ENCODE data around the gene CMIP. TPM values are rescaled to one million over a fixed set of nuclear protein-coding genes. Genes with fewer than 3 reads are reported as not detected.

The CMIP gene
- polyA plus RNA-seq, 3 donors: 0.85 to 61.9 (median 0.93) TPM

GRCh38 chr16:81526199-81526598 is 81.6 kb downstream of the CMIP start:
- peaks cover 43% of the 10 kb centered on the region for H3K4me1 Mint-ChIP-seq
- H3K9me3 Mint-ChIP-seq: no peaks in the 10 kb centered on the region
- H3K36me3 ChIP-seq (replicated peaks in 1 of 2; ENCODE audit: control insufficient read depth in 1 of 2, insufficient read depth in 2 of 2, low read length in 2 of 2): peaks cover 10 to 49% of the 10 kb centered on the region in 2 donors
- H3K9me3 ChIP-seq (replicated peaks in 1 of 2; ENCODE audit: control insufficient read depth in 1 of 2, insufficient read depth in 1 of 2, low read length in 2 of 2): no peaks in the 10 kb centered on the region
- no peak for TF ChIP-seq CTCF (IDR thresholded peaks at IDR 0.05)
- intact Hi-C loops (cut with micrococcal nuclease): no loop called here
- H4K20me1 ChIP-seq (ENCODE audit: insufficient read depth, low read length): peaks cover 100% of the 10 kb centered on the region
- H3K4me3 Mint-ChIP-seq: no peak overlapping the region
- H3K4me3 ChIP-seq (replicated peaks in 1 of 3; ENCODE audit: low read depth in 2 of 3, low read length in 3 of 3): no peak overlapping the region
- H2AFZ ChIP-seq (ENCODE audit: insufficient read depth, low read depth, low read length, poor library complexity, severe bottlenecking): no peak overlapping the region
- peaks cover 99% of the 10 kb centered on the region for H3K79me2 ChIP-seq (ENCODE audit: insufficient read depth, low read length)
- no peaks in the 10 kb centered on the region for H3K27me3 ChIP-seq (ENCODE audit: control insufficient read depth in 2 of 2, insufficient read depth in 2 of 2, low read length in 2 of 2)
- peak overlapping the region in 1 of 2 donors; percentile 24 for H3K27ac ChIP-seq (ENCODE audit: low read depth in 1 of 2, low read length in 2 of 2)
- peaks cover 7 to 14% of the 10 kb centered on the region in 2 donors for H3K4me1 ChIP-seq (ENCODE audit: control insufficient read depth in 1 of 2, insufficient read depth in 2 of 2, low read length in 2 of 2)
- H3K4me2 ChIP-seq (replicated peaks; ENCODE audit: extremely low read depth, low read length, poor library complexity, severe bottlenecking): no peak overlapping the region
- H3K9ac ChIP-seq (ENCODE audit: insufficient read depth, low read length, poor library complexity, severe bottlenecking): peak overlapping the region; percentile 17
- no peak for DNase-seq
- no peak overlapping the region for H3K27ac Mint-ChIP-seq
- WGBS (ENCODE audit: insufficient coverage): 80% methylated on average over 1 of the region's 4 CpGs
- peaks cover 0 to 3% (median 0%) of the 10 kb centered on the region in 3 donors for H3K27me3 Mint-ChIP-seq (ENCODE audit: low read depth in 3 of 3)
- H3K36me3 Mint-ChIP-seq: peaks cover 27 to 61% of the 10 kb centered on the region in 2 donors

- H3K4me1 ChIP-seq (ENCODE audit: control insufficient read depth in 1 of 2, insufficient read depth in 2 of 2, low read length in 2 of 2): peaks cover 7 to 14% of the 10 kb centered on the region in 2 donors
- H3K27ac Mint-ChIP-seq: peak overlapping the region in 6 of 7 donors; percentile 9 to 86 (median 66)
- DNase-seq: no peak
- WGBS (ENCODE audit: insufficient coverage): 30% methylated on average over 6 of the region's 9 CpGs
- no peaks in the 10 kb centered on the region for H3K9me3 Mint-ChIP-seq
- H4K20me1 ChIP-seq (ENCODE audit: insufficient read depth, low read length): peaks cover 100% of the 10 kb centered on the region
- no peak overlapping the region for H3K4me3 ChIP-seq (replicated peaks in 1 of 3; ENCODE audit: low read depth in 2 of 3, low read length in 3 of 3)
- intact Hi-C loops (cut with micrococcal nuclease): no loop called here
- no peak overlapping the region for H3K4me2 ChIP-seq (replicated peaks; ENCODE audit: extremely low read depth, low read length, poor library complexity, severe bottlenecking)
- H2AFZ ChIP-seq (ENCODE audit: insufficient read depth, low read depth, low read length, poor library complexity, severe bottlenecking): no peak overlapping the region
- H3K9me3 ChIP-seq (replicated peaks in 1 of 2; ENCODE audit: control insufficient read depth in 1 of 2, insufficient read depth in 1 of 2, low read length in 2 of 2): no peaks in the 10 kb centered on the region
- H3K27ac ChIP-seq (ENCODE audit: low read depth in 1 of 2, low read length in 2 of 2): peak overlapping the region in 1 of 2 donors; percentile 24
- H3K27me3 Mint-ChIP-seq (ENCODE audit: low read depth in 3 of 3): peaks cover 0 to 3% (median 0%) of the 10 kb centered on the region in 3 donors
- no peak for TF ChIP-seq CTCF (IDR thresholded peaks at IDR 0.05)
- H3K4me3 Mint-ChIP-seq: peak overlapping the region in 1 of 2 donors; percentile 4
- peaks cover 13 to 50% of the 10 kb centered on the region in 2 donors for H3K36me3 ChIP-seq (replicated peaks in 1 of 2; ENCODE audit: control insufficient read depth in 1 of 2, insufficient read depth in 2 of 2, low read length in 2 of 2)
- H3K4me1 Mint-ChIP-seq: peaks cover 39% of the 10 kb centered on the region
- peaks cover 99% of the 10 kb centered on the region for H3K79me2 ChIP-seq (ENCODE audit: insufficient read depth, low read length)
- peak overlapping the region; percentile 17 for H3K9ac ChIP-seq (ENCODE audit: insufficient read depth, low read length, poor library complexity, severe bottlenecking)
- H3K36me3 Mint-ChIP-seq: peaks cover 29 to 59% of the 10 kb centered on the region in 2 donors
- H3K27me3 ChIP-seq (ENCODE audit: control insufficient read depth in 2 of 2, insufficient read depth in 2 of 2, low read length in 2 of 2): no peaks in the 10 kb centered on the region
Measured at GRCh38 chr16:81526935-81527334, 82.3 kb downstream of the CMIP start.

Measured in CD14-positive monocyte (primary cell).